ENCODE results near the gene UBL5.
"Not testable (repeated sequence)": the region's sequence is repeated elsewhere in the genome, so short reads cannot be mapped to it uniquely, and the experiment has no call there.

Gene UBL5

DNA sequence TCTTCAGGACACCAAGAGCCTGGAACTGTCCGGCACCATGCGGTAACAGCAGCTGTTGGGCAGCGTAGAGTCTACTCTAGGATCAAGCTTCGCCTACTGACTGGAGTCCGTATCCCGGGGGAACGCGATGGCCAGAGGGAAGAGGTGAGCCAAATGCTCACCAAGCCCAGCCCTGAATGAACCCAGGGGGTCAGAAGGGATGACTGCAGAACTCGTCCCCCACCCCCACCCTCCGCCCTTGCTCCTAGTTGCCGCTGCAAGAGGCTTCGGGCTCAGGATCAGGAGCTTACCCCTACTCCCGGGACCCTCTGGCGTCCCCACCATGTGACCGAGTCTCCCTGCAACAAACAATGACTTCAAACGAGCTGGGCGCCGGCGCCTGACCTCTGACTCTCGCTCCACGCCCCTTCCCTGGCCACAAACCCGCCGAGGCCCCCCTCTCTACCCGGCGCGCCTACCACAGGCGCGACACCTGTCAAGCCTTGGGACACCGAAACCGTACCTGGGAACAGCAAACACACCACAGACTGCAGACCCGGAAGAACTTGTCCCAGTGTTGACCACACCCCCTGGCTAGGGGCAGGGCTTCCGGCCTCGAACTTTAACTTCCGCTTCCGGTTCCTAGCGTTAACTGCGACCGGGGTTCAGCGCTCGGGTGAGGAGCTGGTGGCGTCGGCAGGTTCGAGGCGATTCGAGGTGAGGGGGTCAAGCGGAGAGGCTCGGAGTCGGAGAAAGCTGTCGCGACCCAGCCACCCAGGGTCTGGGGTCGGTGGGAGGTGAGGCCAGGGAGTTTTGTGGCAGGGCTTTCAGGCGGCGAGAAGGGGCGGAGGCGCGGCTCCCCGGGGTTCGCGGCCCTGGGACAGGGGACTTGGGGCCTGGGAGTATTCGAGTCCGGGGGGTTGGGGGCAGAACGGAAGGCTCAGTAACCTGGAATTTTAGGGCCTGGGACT is at the start of gene UBL5:
Gene UBL5, plus strand, starts transcription at position 630 of the 950 bp plus-strand sequence. CDS start 420 bp downstream, outside the sequence.
- DNase-seq: peak; percentile 48

DNA sequence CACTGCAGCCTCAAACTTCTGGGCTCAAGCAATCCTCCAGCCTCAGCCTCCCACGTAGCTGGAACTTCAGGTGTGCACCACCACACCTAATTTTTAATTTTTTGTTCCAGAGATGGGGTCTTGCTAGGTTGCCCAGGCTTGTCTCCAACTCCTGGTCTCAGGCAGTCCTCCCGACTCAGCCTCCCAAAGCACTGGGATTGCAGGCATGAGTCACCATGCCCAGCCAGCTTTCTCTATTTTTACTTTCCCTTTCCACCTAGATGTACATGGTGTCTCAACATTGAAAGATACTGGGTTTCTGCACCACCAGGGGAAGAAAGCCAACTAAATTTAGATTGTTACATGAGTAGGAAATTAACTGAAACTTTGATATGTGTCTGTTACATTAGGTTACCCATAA is 45.4 kb upstream of the UBL5 start:
- no peak for DNase-seq

DNA sequence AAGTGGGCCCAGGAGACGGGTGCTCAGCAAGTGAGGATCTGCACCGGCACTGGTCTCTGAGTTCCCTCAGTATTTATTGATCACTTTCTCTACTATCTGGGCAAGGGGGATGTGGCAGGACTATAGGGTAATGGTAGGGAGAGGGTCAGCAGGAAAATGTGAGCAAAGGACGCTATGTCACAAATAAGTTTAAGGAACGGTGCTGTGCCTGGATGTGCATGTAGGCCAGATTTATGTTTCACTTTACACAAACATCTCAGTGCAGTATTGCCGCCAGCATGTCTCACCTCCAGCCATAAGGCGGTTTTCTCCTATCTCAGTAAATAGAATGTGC is 43.6 kb upstream of the UBL5 start:
- not testable (repeated sequence) for DNase-seq

DNA sequence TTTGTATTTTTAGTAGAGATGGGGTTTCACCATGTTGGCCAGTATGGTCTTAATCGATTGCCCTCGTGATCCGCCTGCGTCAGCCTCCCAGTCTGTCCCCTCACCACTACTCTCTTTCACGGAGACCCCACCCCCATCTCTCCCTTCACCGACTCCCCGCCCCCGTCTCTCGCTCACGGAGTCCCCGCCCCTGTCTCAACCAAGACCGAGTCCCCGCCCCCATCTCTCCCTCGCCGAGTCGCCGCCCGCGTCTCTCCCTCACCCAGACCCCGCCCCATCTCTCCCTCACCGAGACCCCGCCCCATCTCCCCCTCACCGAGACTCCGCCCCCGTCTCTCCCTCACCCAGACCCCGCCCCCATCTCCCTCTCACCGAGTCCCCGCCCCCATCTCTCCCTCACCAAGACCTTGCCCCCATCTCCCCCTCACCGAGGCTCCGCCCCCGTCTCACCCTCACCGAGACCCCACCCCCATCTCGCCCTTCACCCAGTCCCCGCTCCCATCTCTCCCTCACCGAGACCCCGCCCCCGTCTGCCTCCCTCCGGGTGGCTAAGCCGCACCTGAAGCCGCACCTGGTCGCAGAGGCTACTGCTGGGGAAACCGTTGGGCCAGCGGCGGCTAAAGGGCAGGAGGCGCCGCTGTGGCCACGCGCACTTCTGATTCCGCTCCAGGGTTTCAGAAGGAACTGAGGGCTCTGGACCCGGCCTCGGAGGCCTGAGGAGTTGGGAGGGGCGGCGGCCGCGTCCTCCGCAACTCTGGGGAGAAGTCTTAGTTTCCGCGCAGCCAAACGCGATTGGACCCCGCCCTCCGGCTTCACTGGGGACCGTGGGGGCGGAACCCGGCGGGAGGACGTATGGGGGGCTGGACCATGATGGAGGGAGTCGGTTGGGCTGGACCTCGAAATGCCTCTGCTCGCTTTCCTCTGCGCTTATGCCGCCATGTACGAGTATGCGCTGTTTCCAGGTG is 42.1 kb upstream of the UBL5 start:
- DNase-seq: peak; percentile 60

DNA sequence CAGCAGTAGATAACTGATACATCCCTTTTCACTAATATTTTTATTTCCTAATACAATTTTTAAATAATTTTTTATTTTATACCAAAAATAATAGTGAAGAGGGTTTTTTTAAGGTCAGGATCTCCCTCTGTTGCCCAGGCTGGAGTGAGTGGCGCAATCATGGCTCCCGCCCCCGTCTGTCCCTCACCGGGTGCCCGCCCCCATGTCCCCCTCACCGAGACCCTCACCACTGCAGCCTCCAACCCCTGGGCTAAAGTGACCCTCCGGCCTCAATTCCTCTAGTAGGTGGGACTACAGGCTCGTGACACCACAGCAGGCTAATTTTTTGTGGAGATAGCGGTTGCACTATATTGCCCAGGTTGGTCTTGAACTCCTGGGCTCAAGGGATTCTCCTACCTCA is 41.4 kb upstream of the UBL5 start:
- DNase-seq: no peak

DNA sequence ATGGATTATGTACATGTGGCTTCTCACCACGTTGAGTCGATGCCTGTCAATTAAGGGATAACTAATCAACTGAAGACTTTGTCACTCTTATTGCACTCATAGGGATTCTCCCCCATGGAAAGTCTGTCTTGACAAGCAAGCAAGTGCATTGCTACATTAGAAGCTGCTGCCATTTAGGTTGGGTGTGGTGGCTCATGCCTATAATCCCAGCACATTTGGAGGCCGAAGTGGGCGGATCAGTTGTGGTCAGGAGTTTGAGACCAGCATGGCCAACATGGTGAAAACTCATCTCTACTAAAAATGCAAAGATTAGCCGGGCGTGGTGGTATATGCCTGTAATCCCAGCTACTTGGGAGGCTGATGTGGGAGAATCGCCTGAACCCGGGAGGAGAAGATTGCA is 40.9 kb upstream of the UBL5 start:
- DNase-seq: no peak

DNA sequence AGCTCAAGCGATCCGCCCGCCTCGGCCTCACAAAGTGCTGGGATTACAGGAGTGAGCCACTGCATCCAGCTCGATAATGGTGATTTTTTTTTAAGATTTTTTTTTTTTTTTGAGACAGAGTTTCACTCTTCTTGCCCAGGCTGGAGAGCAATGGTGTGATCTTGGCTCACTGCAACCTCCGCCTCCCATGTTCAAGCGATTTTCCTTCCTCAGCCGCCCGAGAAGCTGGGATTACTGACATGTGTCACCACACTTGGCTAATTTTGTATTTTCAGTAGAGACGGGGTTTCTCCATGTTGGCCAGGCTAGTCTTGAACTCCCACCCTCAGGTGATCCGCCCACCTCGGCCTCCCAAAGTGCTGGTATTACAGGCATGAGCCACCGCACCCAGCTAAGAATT is 39.1 kb upstream of the UBL5 start:
- DNase-seq: not testable (repeated sequence)

DNA sequence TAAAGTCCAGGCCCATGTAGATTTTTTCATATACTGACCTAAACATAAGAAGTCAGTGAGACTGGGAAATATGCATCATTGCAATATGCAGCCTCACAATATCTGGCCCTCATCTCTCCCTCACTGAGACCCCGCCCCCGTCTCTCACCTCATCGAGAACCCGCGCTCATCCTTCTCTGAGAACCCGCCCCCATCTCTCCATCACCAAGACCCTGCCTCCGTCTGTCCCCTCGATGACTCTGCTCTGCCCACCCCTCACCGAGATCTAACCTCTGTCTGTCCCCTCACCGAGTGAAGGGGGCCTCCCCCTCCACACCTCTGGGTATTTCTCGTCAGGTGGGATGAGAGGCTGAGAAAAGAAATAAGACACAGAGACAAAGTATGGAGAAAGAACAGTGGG is 38.7 kb upstream of the UBL5 start:
- DNase-seq: no peak

DNA sequence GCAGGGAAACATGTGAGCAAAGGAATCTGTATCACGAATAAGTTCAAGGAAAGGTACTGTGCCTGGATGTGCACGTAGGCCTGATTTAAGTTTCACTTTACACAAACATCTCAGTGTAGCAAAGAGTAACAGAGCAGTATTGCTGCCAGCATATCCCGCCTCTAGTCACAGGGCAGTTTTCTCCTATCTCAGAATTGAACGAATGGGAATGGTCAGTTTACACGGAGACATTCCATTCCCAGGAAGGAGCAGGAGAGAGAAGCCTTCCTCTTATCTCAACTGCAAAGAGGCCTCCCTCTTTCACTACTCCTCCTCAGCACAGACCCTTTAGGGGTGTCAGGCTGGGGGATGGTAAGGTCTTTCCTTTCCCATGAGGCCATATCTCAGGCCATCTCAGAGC is 38.1 kb upstream of the UBL5 start:
- DNase-seq: not testable (repeated sequence)

DNA sequence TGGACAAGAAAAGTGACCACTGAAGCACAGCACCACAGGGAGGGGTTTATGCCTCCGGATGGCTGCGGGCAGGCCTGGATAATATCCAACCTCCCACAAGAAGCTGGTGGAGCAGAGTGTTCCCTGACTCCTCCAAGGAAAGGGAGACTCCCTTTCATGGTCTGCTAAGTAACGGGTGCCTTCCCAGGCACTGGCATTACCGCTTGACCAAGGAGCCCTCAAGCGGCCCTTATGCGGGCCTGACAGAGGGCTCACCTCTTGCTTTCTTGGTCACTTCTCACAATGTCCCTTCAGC is 36.7 kb upstream of the UBL5 start:
- not testable (repeated sequence) for DNase-seq

DNA sequence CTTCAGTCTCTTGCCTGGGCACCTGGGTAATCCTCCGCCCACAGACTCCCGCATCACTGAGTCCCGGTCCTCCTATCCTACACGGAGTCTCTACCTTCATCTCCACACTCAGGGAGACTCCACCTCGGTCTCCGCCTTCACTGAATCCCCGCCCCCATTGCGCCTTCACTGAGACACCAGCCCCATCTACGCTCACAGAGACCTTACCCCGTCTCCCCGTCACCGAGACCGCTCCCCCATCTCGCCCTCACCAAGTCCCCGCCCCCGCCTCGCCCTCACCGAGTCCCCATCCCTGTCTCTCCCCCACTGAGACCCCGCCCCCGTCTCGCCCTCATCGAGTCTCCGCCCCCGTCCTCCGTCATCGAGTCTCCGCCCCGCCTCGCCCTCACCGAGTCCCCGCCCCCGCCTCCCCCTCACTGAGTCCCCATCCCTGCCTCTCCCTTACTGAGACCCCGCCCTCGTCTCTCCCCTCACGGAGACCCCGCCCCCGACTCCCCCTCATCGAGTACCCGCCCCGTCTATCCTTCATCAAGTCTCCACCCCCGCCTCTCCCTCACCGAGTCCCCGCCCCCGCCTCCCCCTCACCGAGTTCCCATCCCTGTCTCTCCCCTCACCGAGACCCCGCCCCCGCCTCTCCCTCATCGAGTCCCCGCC is 36.0 kb upstream of the UBL5 start:
- peak; percentile 65 for DNase-seq

DNA sequence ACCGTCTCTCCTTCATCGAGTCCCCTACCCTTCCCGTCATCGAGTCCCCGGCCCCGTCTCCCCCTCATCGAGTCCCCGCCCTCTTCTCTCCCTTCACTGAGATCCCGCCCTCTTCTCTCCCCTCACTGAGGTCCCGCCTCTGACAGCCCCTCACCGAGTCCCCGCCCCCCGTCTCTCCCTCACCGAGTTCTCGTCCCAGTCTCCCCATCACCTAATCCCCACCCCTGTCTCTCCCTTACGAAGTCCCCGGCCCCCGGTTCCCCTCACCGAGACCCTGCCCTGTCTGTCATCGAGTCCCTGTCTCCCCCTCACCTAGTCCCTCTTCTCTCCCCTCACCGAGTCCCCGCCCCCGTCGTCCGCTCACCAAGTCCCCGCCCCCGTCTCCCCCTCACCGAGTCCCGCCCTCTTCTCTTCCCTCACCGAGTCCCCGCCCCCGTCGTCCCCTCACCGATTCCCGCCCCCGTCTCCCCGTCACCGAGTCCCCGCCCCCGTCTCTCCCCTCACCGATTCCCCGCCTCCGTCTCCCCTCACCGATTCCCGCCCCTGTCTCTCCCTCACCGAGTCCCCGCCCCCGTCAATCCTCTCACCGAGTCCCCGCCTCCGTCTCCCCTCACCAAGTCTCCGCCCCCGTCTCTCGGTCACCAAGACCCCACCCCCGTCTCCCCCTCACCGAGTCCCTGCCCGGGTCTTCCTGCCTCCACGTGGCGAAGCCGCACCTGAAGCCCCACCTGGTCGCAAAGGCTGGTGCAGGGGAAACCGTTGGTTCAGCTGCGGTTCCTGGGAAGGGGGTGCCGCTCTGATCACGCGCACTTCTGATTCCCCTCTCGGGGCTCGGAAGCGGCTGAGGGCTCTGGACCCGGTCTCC is 35.3 kb upstream of the UBL5 start:
- DNase-seq: peak; percentile 65

DNA sequence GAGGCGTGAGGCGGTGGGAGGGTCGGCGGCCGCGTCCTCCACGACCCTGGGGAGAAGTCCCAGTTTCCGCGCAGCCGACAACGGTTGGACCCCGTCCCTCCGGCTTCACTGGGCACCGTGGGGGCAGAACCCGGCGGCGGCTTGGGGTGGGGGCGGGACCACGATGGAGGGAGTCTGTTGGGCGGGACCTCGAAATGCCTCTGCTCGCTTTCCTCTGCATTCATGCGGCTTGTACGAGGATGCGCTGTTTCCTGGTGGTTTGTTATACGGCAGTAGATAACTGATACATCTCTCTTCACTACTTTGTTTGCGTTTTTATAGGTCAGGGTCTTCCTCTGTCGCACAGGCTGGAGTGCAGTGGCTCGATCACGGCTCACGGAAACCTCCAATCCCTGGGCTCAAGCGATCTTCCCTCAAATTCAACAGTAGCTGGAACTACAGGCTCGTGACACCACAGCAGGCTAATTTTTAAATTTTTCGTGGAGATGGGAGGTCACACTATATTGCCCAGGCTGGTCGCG is 34.6 kb upstream of the UBL5 start:
- DNase-seq: no peak

DNA sequence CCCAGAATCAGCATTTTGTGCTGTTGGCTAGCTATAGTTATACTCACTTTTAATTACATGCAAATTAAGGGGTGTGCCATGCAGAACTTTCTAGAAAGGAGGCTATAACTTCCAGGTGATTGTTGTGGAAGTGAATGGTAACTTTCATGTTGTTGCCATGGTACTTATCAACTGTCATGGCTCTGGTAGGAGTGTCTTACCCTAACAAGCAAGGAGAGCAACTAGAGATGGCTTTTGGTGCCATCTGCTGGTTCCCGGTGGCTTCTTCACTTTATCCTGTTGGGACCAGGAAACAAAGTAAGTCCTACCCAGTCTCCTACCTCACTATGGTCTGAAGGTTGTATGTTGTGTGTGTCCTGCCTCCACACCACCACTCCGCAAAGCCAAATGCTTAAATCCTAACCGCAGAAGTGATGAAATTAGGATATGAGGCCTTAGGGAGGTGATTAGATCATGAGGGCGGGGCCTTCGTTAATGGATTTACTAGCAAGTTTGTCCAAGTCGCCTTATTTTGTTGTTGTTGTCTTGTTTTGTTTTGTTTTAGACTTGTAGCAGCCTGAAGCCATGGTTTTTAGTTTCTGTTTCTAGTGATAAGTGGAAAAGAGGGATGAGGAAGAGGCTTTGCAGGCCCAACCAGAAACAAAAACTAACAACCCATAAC is 31.5 kb upstream of the UBL5 start:
- no peak for DNase-seq

DNA sequence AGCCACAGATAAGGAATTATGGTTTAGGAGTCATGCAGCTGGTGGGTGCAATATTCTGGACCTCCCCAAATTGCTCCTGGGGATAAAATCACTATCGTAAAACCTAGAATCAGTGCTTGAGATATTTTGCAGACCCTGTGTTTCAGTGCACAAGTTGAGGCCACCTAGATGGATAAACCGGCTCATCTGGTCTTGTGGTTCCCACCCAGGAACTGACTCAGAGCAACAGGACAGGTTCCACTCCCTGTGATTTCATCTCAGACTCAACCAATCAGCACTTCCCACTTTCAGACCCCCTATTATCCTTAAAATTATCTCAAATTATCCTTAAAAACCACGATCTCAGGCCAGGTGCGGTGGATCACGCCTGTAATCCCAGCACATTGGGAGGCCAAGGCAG is 29.8 kb upstream of the UBL5 start:
- no peak for DNase-seq

DNA sequence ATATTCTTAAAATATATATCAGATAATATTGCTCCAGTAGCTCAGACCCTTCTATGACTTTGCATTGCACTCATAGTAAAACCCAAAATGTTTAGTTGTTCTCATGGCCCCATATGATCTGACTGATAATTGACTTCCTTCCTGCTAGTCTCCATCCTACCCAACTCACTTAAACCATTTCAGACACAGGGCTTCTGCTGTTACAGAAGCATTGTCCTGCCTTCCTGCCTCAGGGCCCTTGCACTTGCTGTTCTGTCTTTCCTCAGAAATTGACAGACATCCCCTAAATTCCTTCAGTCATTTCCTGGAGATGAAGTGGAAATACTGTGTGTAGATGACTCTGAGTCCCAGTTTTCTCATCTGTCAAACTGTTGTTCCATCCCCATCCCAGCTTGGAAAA is 28.6 kb upstream of the UBL5 start:
- no peak for DNase-seq

DNA sequence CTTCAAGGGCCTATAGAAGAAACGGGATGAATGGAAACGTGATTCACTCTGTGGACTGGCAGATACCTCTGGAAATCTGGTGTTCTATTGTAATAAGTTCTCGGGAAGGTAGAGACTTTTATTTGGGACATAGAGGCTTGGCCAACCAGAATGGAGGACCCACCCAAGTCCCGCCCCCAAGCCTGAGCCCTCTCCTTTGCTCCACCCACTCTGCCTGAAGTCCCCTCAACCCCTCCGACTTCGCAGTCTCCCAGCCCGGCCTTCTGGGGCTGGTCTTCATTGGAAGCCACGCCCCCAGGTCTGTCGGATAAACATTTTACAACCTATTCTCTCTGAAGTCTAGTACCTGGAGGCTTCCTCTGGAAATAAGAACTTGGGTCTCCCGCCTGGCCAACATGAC is 25.7 kb upstream of the UBL5 start:
- DNase-seq: no peak

DNA sequence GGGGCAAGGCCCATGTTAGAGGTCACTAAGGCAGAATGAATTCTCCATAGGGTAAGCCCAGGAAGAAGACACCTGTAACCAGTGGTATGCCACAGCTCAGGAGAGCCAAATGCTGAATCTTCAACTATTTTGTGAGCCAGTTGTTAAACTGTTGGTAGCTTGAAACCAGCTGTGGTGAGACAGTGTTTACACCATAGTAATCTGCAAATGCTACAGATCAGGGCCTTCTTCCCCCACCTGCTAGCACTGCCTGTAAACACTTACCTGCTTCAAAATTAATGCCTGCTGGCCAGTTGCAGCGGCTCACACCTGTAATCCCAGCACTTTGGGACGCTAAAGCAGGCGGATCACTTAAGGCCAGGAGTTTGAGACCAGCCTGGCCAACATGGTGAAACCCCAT is 20.9 kb upstream of the UBL5 start:
- no peak for DNase-seq

DNA sequence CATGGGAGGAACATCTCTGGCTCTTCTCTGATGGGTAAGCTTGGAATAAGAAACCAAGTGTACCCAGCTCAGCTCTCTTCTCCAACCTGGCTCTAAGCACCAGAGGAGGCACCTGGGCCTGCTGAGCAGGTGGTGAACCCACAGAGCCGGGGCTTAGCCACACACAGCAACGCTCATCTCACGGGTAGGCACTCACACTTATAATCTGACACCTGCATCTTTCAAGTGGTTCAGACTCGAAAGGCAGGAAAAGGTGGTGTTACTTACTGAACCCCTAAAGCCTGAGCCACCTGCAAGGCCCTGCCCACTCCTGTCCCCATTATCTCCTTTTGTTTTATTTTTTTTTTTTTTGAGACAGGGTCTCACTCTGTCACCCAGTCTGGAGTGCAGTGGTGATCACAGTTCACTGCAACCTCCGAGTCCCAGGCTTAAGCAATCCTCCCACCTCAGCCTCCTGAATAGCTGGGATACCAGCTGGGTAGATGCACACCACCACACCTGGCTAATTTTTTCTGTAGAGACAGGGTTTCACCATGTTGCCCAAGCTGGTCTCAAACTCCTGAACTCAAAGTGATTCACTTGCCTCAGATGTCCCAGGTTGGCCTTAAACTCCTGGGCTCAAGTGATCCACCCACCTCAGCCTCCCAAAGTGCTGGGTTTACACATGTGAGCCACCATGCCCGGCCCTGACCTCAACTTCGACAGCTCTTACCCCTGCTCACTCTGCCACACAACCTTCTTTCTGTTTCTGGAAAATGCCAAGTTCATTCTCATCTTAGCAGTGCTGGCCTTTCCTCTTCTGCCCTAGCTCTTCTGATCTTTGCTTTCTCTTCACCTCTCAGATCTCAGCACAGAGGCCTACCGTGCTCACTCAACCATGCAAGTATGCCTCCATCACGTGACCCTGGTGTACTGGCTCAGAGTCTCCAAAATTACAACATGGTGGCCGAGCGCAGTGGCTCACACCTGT is 18.6 kb upstream of the UBL5 start:
- DNase-seq: no peak

DNA sequence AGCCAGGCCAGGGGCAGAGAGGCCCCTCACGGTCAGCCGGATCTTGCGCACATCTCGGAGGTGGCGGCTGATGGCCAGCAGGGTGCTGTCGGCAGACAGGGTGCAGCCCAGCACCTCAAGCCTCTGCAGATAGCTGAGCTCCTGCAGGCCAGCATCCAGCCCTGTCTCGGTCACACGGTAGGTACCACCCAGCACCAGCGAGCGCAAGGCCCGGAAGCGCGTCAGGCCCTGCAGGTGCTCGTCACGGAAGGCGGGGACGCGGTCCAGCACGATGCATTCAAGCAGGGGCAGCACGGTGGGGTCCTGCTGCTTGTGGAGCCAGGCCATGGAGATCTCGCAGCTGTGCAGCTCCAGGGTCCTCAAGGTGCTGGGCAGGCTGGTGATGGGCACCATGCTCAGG is 16.6 kb upstream of the UBL5 start:
- no peak for DNase-seq
